ENCODE results near the gene DOCK11. TPM values are rescaled to one million over a fixed set of nuclear protein-coding genes. Genes with fewer than 3 reads are reported as not detected.

The DOCK11 gene
- total RNA-seq, 2 experiments from 2014 or later: 32.8 to 34.8 TPM

- H3K4me1 Mint-ChIP-seq (ENCODE audit: low read depth): peaks cover 41% of the 10 kb centered on the region
- H3K27ac Mint-ChIP-seq: peak overlapping the region; percentile 42
- peaks cover 13% of the 10 kb centered on the region for H3K36me3 Mint-ChIP-seq (ENCODE audit: low read depth)
- H3K9me3 Mint-ChIP-seq: no peaks in the 10 kb centered on the region
- intact Hi-C loops (cut with micrococcal nuclease): no loop called here
- no peak for DNase-seq
- CTCF ChIA-PET: no interaction called here
- no peak overlapping the region for H3K4me3 Mint-ChIP-seq
- no peaks in the 10 kb centered on the region for H3K27me3 Mint-ChIP-seq (ENCODE audit: low read depth)
Observed at GRCh38 chrX:118541482-118541881, 45.9 kb downstream of the DOCK11 start.

- DNase-seq: no peak
- CTCF ChIA-PET: no interaction called here
- Mint-ChIP-seq H3K4me3 (no peak overlapping the region), H3K4me1 (ENCODE audit: low read depth) (peaks cover 24% of the 10 kb centered on the region), H3K36me3 (ENCODE audit: low read depth) (peaks cover 13% of the 10 kb centered on the region), H3K9me3 (no peaks in the 10 kb centered on the region), H3K27ac (no peak overlapping the region), H3K27me3 (ENCODE audit: low read depth) (no peaks in the 10 kb centered on the region)
- intact Hi-C loops (cut with micrococcal nuclease): no loop called here
Observed at GRCh38 chrX:118545510-118545909, 49.9 kb downstream of the DOCK11 start.

GRCh38 chrX:118548841-118549240 lies 53.2 kb downstream of the DOCK11 start:
- intact Hi-C loops (cut with micrococcal nuclease): no loop called here
- CTCF ChIA-PET: interaction anchor here (0.5 to 1.5 kb wide), 2 partner anchors 11 to 73 kb away, joined by 3 read pairs; no protein-coding TSS in a partner anchor

GRCh38 chrX:118550792-118551191 lies 55.2 kb downstream of the DOCK11 start:
- no peak overlapping the region for H3K4me3 Mint-ChIP-seq
- CTCF ChIA-PET: no interaction called here
- H3K36me3 Mint-ChIP-seq (ENCODE audit: low read depth): peaks cover 6% of the 10 kb centered on the region
- no peak for DNase-seq
- intact Hi-C loops (cut with micrococcal nuclease): no loop called here
- peaks cover 30% of the 10 kb centered on the region for H3K4me1 Mint-ChIP-seq (ENCODE audit: low read depth)
- no peaks in the 10 kb centered on the region for H3K27me3 Mint-ChIP-seq (ENCODE audit: low read depth)
- peak overlapping the region; percentile 81 for H3K27ac Mint-ChIP-seq
- H3K9me3 Mint-ChIP-seq: no peaks in the 10 kb centered on the region

More at GRCh38 chrX:118548841-118549240, 53.2 kb downstream of the DOCK11 start:
- Mint-ChIP-seq H3K27me3 (ENCODE audit: low read depth) (no peaks in the 10 kb centered on the region), H3K9me3 (no peaks in the 10 kb centered on the region), H3K4me3 (no peak overlapping the region), H3K4me1 (ENCODE audit: low read depth) (peaks cover 21% of the 10 kb centered on the region), H3K36me3 (ENCODE audit: low read depth) (peaks cover 13% of the 10 kb centered on the region), H3K27ac (no peak overlapping the region)
- DNase-seq: no peak

GRCh38 chrX:118551426-118551825 lies 55.8 kb downstream of the DOCK11 start:
- Mint-ChIP-seq H3K9me3 (no peaks in the 10 kb centered on the region), H3K36me3 (ENCODE audit: low read depth) (peaks cover 6% of the 10 kb centered on the region)
- intact Hi-C loops (cut with micrococcal nuclease): no loop called here

GRCh38 chrX:118552121-118552900 lies 56.7 kb downstream of the DOCK11 start:
- Mint-ChIP-seq H3K27ac (no peak overlapping the region), H3K9me3 (no peaks in the 10 kb centered on the region), H3K4me3 (no peak overlapping the region), H3K4me1 (ENCODE audit: low read depth) (peaks cover 33% of the 10 kb centered on the region), H3K27me3 (ENCODE audit: low read depth) (no peaks in the 10 kb centered on the region), H3K36me3 (ENCODE audit: low read depth) (peaks cover 9% of the 10 kb centered on the region)
- CTCF ChIA-PET: no interaction called here
- peak; percentile 11 for DNase-seq
- intact Hi-C loops (cut with micrococcal nuclease): no loop called here

More at GRCh38 chrX:118551426-118551825, 55.8 kb downstream of the DOCK11 start:
- Mint-ChIP-seq H3K4me3 (no peak overlapping the region), H3K4me1 (ENCODE audit: low read depth) (peaks cover 30% of the 10 kb centered on the region), H3K27ac (no peak overlapping the region), H3K27me3 (ENCODE audit: low read depth) (no peaks in the 10 kb centered on the region)
- DNase-seq: no peak
- CTCF ChIA-PET: no interaction called here

GRCh38 chrX:118553042-118553710 lies 57.6 kb downstream of the DOCK11 start:
- H3K9me3 Mint-ChIP-seq: no peaks in the 10 kb centered on the region
- intact Hi-C loops (cut with micrococcal nuclease): no loop called here
- no peak for DNase-seq
- H3K4me1 Mint-ChIP-seq (ENCODE audit: low read depth): peaks cover 33% of the 10 kb centered on the region
- H3K27ac Mint-ChIP-seq: no peak overlapping the region
- CTCF ChIA-PET: no interaction called here
- H3K36me3 Mint-ChIP-seq (ENCODE audit: low read depth): peaks cover 9% of the 10 kb centered on the region
- no peaks in the 10 kb centered on the region for H3K27me3 Mint-ChIP-seq (ENCODE audit: low read depth)
- no peak overlapping the region for H3K4me3 Mint-ChIP-seq

- Mint-ChIP-seq H3K9me3 (no peaks in the 10 kb centered on the region), H3K36me3 (ENCODE audit: low read depth) (peaks cover 9% of the 10 kb centered on the region), H3K4me3 (no peak overlapping the region), H3K27ac (peak overlapping the region; percentile 84), H3K27me3 (ENCODE audit: low read depth) (no peaks in the 10 kb centered on the region), H3K4me1 (ENCODE audit: low read depth) (peaks cover 40% of the 10 kb centered on the region)
- intact Hi-C loops (cut with micrococcal nuclease): loop anchor here (2.0 kb wide), 1 partner anchor 18 kb away; no protein-coding TSS in a partner anchor
- DNase-seq: peak; percentile 40
- CTCF ChIA-PET: interaction anchor here (1.0 kb wide), 1 partner anchor 11 kb away, joined by 3 read pairs; no protein-coding TSS in a partner anchor
Observed at GRCh38 chrX:118554511-118554910, 58.9 kb downstream of the DOCK11 start.

- peaks cover 55% of the 10 kb centered on the region for H3K4me1 Mint-ChIP-seq (ENCODE audit: low read depth)
- no peak overlapping the region for H3K4me3 Mint-ChIP-seq
- intact Hi-C loops (cut with micrococcal nuclease): no loop called here
- DNase-seq: no peak
- peak overlapping the region; percentile 36 for H3K27ac Mint-ChIP-seq
- H3K36me3 Mint-ChIP-seq (ENCODE audit: low read depth): peaks cover 16% of the 10 kb centered on the region
- H3K27me3 Mint-ChIP-seq (ENCODE audit: low read depth): no peaks in the 10 kb centered on the region
- CTCF ChIA-PET: interaction anchor here (1.1 kb wide), 1 partner anchor 43 kb away, joined by 3 read pairs; no protein-coding TSS in a partner anchor
- no peaks in the 10 kb centered on the region for H3K9me3 Mint-ChIP-seq
Observed at GRCh38 chrX:118558926-118559325, 63.3 kb downstream of the DOCK11 start.

GRCh38 chrX:118560489-118560888 lies 64.9 kb downstream of the DOCK11 start:
- Mint-ChIP-seq H3K36me3 (ENCODE audit: low read depth) (peaks cover 14% of the 10 kb centered on the region), H3K9me3 (no peaks in the 10 kb centered on the region), H3K4me1 (ENCODE audit: low read depth) (peaks cover 53% of the 10 kb centered on the region), H3K27ac (peak overlapping the region; percentile 51), H3K4me3 (no peak overlapping the region), H3K27me3 (ENCODE audit: low read depth) (no peaks in the 10 kb centered on the region)
- DNase-seq: no peak
- CTCF ChIA-PET: no interaction called here
- intact Hi-C loops (cut with micrococcal nuclease): loop anchor here (2.0 kb wide), 1 partner anchor 66 kb away; the partner anchor contains the start of gene DOCK11

- H3K4me1 Mint-ChIP-seq (ENCODE audit: low read depth): peaks cover 45% of the 10 kb centered on the region
- intact Hi-C loops (cut with micrococcal nuclease): no loop called here
- H3K4me3 Mint-ChIP-seq: no peak overlapping the region
- H3K27ac Mint-ChIP-seq: peak overlapping the region; percentile 65
- H3K27me3 Mint-ChIP-seq (ENCODE audit: low read depth): no peaks in the 10 kb centered on the region
- H3K9me3 Mint-ChIP-seq: no peaks in the 10 kb centered on the region
- DNase-seq: no peak
- peaks cover 11% of the 10 kb centered on the region for H3K36me3 Mint-ChIP-seq (ENCODE audit: low read depth)
- CTCF ChIA-PET: interaction anchor here (0.7 kb wide), 1 partner anchor 108 kb away, joined by 4 read pairs; no protein-coding TSS in a partner anchor
Observed at GRCh38 chrX:118562582-118563164, 67.1 kb downstream of the DOCK11 start.

- Mint-ChIP-seq H3K9me3 (no peaks in the 10 kb centered on the region), H3K4me1 (ENCODE audit: low read depth) (peaks cover 45% of the 10 kb centered on the region), H3K36me3 (ENCODE audit: low read depth) (peaks cover 14% of the 10 kb centered on the region), H3K27ac (peak overlapping the region; percentile 73), H3K4me3 (no peak overlapping the region), H3K27me3 (ENCODE audit: low read depth) (no peaks in the 10 kb centered on the region)
- no peak for DNase-seq
- CTCF ChIA-PET: no interaction called here
- intact Hi-C loops (cut with micrococcal nuclease): no loop called here
Observed at GRCh38 chrX:118564498-118564897, 68.9 kb downstream of the DOCK11 start.

Data from activated naive CD4-positive, alpha-beta T cell treated with anti-CD3 and anti-CD28 coated beads for 36 hours (primary cell).